Islet of Langerhans (tissue), 1 donor: ENCODE results near the gene ADARB2.

ENCODE experiments used
- FAIRE-seq: peaks from one replicate; lab custom pipeline; 2011; peaks lifted over from hg19 to GRCh38; lab: Jason Lieb, UNC

ADARB2 gene

DNA sequence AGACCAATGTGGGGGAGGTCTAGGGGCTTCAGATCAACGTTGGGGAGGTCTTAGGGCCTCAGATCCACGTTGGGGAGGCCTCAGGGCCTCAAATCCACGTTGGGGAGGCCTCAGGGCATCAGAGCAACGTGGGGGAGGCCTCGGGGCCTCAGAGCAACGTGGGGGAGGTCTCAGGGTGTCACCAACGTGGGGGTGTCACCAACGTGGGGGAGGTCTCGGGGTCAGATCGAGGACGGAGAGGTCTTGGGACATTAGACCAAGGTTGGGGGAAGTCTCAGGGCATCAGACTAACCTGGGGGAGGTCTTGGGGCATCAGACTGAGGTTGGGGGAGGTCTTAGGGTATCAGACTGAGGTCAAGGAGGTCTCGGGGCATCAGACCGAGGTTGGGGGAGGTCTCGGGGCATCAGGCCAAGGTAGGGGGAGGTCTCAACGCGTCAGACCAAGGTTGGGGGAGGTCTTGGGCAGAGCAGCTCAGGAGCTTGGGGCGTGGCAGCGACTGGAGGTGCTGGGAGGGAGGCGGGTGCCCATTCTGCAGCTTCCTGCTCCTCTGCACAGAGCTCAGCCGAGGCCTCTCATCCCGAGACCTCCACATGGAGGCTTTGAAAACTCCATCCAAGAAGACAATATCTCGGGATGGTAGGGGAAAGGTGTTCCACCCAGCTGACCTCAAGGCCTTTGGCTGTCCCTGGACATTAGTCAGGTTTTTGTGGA is 521.3 kb downstream of the ADARB2 start:
- FAIRE-seq, result no peak

GRCh38 chr10:1214882-1215540 is 522.3 kb downstream of the ADARB2 start:
- no peak for FAIRE-seq

DNA sequence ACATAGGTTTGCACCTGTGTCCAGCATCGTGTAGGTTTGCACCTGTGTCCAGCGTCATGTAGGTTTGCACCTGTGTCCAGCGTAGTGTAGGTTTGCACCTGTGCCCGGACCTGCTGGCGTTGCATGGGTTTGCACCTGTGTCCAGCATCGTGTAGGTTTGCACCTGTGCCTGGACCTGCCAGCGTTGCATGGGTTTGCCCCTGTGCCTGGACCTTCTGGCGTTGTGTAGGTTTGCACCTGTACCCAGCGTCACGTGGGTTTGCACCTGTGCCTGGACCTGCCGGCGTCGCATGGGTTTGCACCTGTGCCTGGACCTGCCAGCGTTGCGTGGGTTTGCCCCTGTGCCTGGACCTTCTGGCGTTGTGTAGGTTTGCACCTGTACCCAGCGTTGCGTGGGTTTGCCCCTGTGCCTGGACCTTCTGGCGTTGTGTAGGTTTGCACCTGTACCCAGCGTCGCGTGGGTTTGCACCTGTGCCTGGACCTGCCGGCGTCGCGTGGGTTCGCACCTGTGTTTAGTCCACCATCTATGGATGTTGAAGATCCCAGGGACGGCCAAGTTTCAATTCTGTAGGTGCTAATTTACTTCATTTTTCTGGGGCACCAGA is 523.2 kb downstream of the ADARB2 start:
- no peak for FAIRE-seq

- no peak for FAIRE-seq
Observed at GRCh38 chr10:1213252-1214070, 523.9 kb downstream of the ADARB2 start.

GRCh38 chr10:1212571-1213141 is 524.7 kb downstream of the ADARB2 start:
- FAIRE-seq, result no peak

- FAIRE-seq, result no peak
Observed at GRCh38 chr10:1211844-1212570, 525.3 kb downstream of the ADARB2 start.

DNA sequence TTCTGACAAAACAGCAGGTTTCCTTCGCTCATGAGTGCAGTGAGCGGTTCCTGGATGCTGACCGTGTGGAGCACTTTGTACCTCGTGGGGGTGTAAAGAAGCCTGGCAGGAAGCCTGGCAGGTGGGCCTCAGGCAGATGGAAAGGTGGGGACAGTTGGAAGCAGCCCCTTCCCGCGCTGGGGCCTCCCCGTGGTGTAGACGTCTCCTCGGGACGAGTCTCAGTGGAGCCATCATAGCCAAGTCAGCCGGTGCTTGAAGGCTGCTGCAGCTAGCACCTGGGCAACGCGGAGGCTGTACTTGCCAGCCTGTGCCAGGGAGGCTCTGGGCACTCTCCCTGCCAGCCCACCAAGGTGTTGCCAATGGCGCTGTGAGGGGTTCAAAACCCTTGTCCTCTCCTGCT is 526.7 kb downstream of the ADARB2 start:
- FAIRE-seq, result no peak

GRCh38 chr10:1209355-1209979 is 527.9 kb downstream of the ADARB2 start:
- no peak for FAIRE-seq

GRCh38 chr10:1208366-1209311 is 528.7 kb downstream of the ADARB2 start:
- no peak for FAIRE-seq

DNA sequence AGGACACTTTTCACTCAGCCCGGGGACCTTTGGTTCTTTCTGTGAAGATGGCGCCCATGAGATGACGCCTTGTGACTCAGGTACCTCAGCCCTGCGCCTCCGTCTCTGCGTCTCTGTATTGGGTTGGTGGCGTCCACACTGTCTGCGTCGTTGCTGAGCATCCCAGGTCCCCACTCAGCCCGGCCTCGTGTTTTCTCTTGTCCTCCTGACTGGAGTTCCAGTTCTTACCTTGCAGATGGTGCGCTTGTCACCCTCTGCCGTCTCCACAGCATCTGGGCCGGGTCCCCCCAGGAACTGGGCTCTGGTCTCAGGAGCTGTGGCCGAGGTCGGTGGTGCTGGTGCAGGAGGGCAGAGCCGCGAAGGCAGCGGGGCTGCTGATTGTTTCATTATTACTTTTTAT is 530.7 kb downstream of the ADARB2 start:
- no peak for FAIRE-seq

DNA sequence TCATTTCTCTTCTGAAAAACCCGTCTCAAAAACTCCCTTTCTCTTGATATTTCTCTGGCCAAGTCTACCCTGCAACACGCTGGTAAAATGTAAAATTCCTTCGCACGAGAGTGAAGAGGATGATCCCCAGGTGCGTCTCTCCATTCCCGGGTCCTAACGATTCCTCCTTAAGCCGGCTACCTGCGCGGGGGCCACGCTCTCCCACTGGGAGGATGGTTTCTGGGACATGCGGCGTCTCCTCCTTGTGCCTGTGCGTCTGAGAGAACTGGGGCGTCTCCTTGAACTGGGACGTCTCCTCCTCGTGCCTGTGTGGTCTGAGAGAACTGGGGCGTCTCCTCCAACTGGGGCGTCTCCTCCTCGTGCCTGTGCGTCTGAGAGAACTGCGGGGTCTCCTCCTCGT is 531.2 kb downstream of the ADARB2 start:
- FAIRE-seq, result no peak

- no peak for FAIRE-seq
Observed at GRCh38 chr10:1205450-1206030, 531.8 kb downstream of the ADARB2 start.

DNA sequence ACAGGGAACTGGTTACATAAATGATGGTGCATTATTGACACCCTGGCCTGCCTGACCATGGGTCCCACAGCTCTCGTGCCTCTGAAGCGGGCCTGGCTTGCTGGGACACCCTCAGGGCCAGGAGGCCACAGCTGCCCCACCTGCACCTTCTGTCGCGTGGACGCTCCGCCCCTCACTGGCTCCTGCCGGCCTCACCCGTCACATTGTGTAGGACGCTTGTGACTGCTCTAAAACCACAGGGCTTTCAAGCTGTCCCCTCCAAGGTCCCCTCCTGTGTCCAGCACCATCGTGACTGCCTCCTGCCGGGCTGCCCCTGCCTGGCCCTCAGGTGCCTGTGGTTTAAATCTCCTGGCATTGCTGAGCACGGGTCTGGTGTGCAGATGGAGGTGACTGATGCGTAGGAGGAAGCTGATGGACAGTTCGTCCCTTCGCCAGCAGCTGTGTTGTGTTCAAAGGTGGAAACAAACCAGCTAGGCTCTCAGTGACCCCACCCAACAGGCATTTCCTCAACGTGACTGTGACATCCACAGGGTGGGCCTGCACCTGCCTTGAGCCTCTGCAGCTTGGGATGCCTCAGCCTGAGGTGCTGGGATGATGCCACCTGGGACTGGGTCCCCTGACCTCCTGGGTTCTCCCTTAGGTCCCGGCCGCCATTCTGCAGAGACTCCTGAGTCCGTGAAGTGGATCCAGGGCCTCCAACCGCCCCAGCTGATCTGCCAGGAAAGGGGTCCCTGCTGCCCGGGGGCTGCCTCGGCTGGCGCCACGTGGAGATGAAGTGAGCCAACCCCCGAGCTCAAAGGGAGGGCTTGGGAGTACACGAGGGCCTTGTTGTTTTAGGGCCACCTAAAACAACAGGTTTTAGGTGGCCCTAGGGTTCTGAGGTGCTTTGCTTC is 532.6 kb downstream of the ADARB2 start:
- FAIRE-seq, result no peak

- no peak for FAIRE-seq
Observed at GRCh38 chr10:1203704-1204103, 533.6 kb downstream of the ADARB2 start.

DNA sequence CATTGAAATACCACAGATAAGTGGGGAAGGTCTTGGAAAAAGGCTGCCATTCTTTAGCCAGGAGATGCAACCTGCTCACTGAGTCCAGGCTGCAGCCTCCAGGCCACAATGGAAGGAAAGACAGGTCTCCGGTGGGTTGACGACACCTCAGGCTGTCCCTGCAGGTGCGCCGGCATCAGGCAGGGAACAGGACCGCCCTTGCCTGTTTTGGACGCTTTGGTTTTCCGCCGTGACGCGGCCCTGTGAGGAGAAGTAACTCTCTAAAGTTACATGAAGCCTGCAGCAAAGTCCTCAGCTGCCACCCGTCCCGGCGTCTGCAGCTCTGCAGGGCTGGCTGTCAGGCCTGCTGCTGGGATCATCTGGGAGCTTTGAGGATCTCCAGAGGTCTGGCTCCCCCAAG is 534.1 kb downstream of the ADARB2 start:
- FAIRE-seq, result no peak

DNA sequence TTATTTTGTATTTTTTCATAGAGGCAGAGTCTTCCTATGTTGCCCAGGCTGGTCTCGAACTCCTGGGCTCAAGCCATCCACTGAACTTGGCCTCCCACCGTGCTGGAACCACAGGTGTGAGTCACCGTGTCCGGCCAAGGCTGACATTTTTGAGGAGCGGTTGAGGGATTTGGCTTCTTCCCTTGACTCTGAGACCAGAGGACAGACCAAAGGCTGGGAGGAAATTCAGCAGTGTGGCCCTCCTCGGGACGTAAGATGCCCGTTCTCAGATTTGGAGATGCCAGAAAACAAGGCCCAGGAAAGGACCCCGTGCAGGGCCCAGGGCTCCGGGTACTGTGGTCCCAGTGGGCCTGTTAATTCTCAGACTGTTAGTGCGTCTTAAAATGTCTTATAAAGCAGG is 535.0 kb downstream of the ADARB2 start:
- FAIRE-seq, result no peak

GRCh38 chr10:1200866-1201807 is 536.2 kb downstream of the ADARB2 start:
- FAIRE-seq, result no peak
